ENCODE measurements around the gene GRID2.

The GRID2 gene

GRCh38 chr4:93448691-93449293 lies 1145.0 kb downstream of the GRID2 start:
- Histone ChIP-seq H2AFZ (ENCODE audit: low read length) (no peak overlapping the region), H3K9ac (ENCODE audit: low read length) (no peak overlapping the region), H3K4me1 (ENCODE audit: low read length) (no peaks in the 10 kb centered on the region), H3K9me2 (replicated peaks; ENCODE audit: insufficient read depth, low read length) (no peaks in the 10 kb centered on the region), H3K79me2 (ENCODE audit: low read length) (no peaks in the 10 kb centered on the region), H3K36me3 (replicated peaks; ENCODE audit: insufficient read depth, low read length) (no peaks in the 10 kb centered on the region), H3F3A (ENCODE audit: insufficient read depth, low read length) (no peaks in the 10 kb centered on the region), H3K4me3 (ENCODE audit: low read length) (no peak overlapping the region), H3K4me2 (ENCODE audit: low read depth, low read length) (no peak overlapping the region), H4K20me1 (ENCODE audit: insufficient read depth, low read length) (no peaks in the 10 kb centered on the region), H3K27ac (ENCODE audit: low read length) (no peak overlapping the region), H3K27me3 (replicated peaks; ENCODE audit: insufficient read depth, low read length) (no peaks in the 10 kb centered on the region), H3K9me3 (replicated peaks; ENCODE audit: insufficient read depth, low read length) (no peaks in the 10 kb centered on the region)
- TF ChIP-seq EZH2phosphoT487 (IDR thresholded peaks at IDR 0.05; ENCODE audit: low read length) (no peak), EZH2 (optimal IDR thresholded peaks at IDR 0.05; ENCODE audit: low read depth, low read length) (no peak), CTCF (IDR thresholded peaks at IDR 0.05; ENCODE audit: low read length) (no peak)
- no peak for DNase-seq

GRCh38 chr4:93451954-93452353 lies 1148.2 kb downstream of the GRID2 start:
- Histone ChIP-seq H3K9ac (ENCODE audit: low read length) (no peak overlapping the region), H3K4me2 (ENCODE audit: low read depth, low read length) (no peak overlapping the region), H3K79me2 (ENCODE audit: low read length) (no peaks in the 10 kb centered on the region), H3K4me3 (ENCODE audit: low read length) (no peak overlapping the region), H4K20me1 (ENCODE audit: insufficient read depth, low read length) (no peaks in the 10 kb centered on the region), H3K27me3 (replicated peaks; ENCODE audit: insufficient read depth, low read length) (no peaks in the 10 kb centered on the region), H3F3A (ENCODE audit: insufficient read depth, low read length) (no peaks in the 10 kb centered on the region), H3K9me3 (replicated peaks; ENCODE audit: insufficient read depth, low read length) (no peaks in the 10 kb centered on the region), H3K4me1 (ENCODE audit: low read length) (no peaks in the 10 kb centered on the region), H3K9me2 (replicated peaks; ENCODE audit: insufficient read depth, low read length) (no peaks in the 10 kb centered on the region), H2AFZ (ENCODE audit: low read length) (no peak overlapping the region), H3K27ac (ENCODE audit: low read length) (no peak overlapping the region), H3K36me3 (replicated peaks; ENCODE audit: insufficient read depth, low read length) (no peaks in the 10 kb centered on the region)
- DNase-seq: no peak
- TF ChIP-seq EZH2 (optimal IDR thresholded peaks at IDR 0.05; ENCODE audit: low read depth, low read length) (no peak), EZH2phosphoT487 (IDR thresholded peaks at IDR 0.05; ENCODE audit: low read length) (no peak), CTCF (IDR thresholded peaks at IDR 0.05; ENCODE audit: low read length) (no peak)

GRCh38 chr4:93461541-93461940 lies 1157.8 kb downstream of the GRID2 start:
- H3K36me3 ChIP-seq (replicated peaks; ENCODE audit: insufficient read depth, low read length): no peaks in the 10 kb centered on the region
- no peaks in the 10 kb centered on the region for H3K9me3 ChIP-seq (replicated peaks; ENCODE audit: insufficient read depth, low read length)
- TF ChIP-seq EZH2phosphoT487 (IDR thresholded peaks at IDR 0.05; ENCODE audit: low read length) (no peak), CTCF (IDR thresholded peaks at IDR 0.05; ENCODE audit: low read length) (no peak), EZH2 (optimal IDR thresholded peaks at IDR 0.05; ENCODE audit: low read depth, low read length) (no peak)
- H3F3A ChIP-seq (ENCODE audit: insufficient read depth, low read length): no peaks in the 10 kb centered on the region
- no peaks in the 10 kb centered on the region for H3K79me2 ChIP-seq (ENCODE audit: low read length)
- H3K27me3 ChIP-seq (replicated peaks; ENCODE audit: insufficient read depth, low read length): no peaks in the 10 kb centered on the region
- H3K4me3 ChIP-seq (ENCODE audit: low read length): no peak overlapping the region
- H3K4me1 ChIP-seq (ENCODE audit: low read length): no peaks in the 10 kb centered on the region
- H4K20me1 ChIP-seq (ENCODE audit: insufficient read depth, low read length): no peaks in the 10 kb centered on the region
- no peak overlapping the region for H3K4me2 ChIP-seq (ENCODE audit: low read depth, low read length)
- no peak overlapping the region for H3K27ac ChIP-seq (ENCODE audit: low read length)
- no peak overlapping the region for H2AFZ ChIP-seq (ENCODE audit: low read length)
- no peak overlapping the region for H3K9ac ChIP-seq (ENCODE audit: low read length)
- no peak for DNase-seq
- no peaks in the 10 kb centered on the region for H3K9me2 ChIP-seq (replicated peaks; ENCODE audit: insufficient read depth, low read length)

Data from MM.1S (cell line).